ENCODE data around the gene TUBAL3.

DNA sequence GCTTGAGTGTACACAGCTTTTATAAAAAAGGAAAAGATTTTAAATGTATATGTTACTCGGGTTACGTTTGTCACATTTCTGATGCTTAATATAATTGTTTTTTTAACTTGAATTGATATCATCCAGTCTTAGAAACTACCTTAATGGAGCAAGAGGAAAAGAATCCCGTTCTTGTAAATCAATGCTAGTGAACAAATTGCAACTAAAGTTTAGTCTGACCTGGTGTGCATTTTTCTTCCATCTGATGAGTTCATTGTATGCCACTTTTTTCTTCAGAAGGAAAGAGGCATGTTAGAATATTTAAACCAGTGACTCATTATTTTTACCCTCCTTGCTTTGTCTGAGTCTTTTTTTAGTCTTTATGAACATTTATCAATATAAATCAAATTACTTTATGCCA, 42.4 kb upstream of the TUBAL3 start:
- TF ChIP-seq ZNF274 (IDR thresholded peaks at IDR 0.05; ENCODE audit: low read depth, low read length) = no peak
- no peak for TF ChIP-seq YY1 (IDR thresholded peaks at IDR 0.05; ENCODE audit: insufficient read depth, insufficient read length)
- no peak for TF ChIP-seq SUZ12 (IDR thresholded peaks at IDR 0.05; ENCODE audit: extremely low read depth, insufficient read depth, insufficient read length)
